HepG2 (cell line): ENCODE results near the gene RPRD2. TPM values are rescaled to one million over a fixed set of nuclear protein-coding genes. Genes with fewer than 3 reads are reported as not detected.

Experiments used
- ARID2 ChIP-seq: sonication (generic); formaldehyde crosslinking; IDR thresholded peaks from 2 replicates; pipeline ENCODE4 v1.8.1; 2022; ENCODE audit warnings: mild to moderate bottlenecking, missing genetic modification reagents, borderline replicate concordance
- BCL3 ChIP-seq: sonication (generic); formaldehyde crosslinking; IDR thresholded peaks from 2 replicates; pipeline ENCODE4 v1.5.1; 2020; ENCODE audit warnings: mild to moderate bottlenecking, missing genetic modification reagents, moderate library complexity
- HDAC2 ChIP-seq: sonication (generic); formaldehyde crosslinking; IDR thresholded peaks from 2 replicates; pipeline ENCODE4 v1.4.0; 2020; ENCODE audit warnings: missing genetic modification reagents
- HNRNPL ChIP-seq: fragments of 200-400 bp; formaldehyde crosslinking; IDR thresholded peaks from 2 replicates; pipeline ENCODE4 v1.6.1; 2017; ENCODE audit warnings: mild to moderate bottlenecking, low read depth, low read length
- IRF1 ChIP-seq: sonication (generic); formaldehyde crosslinking; IDR thresholded peaks from 2 replicates; pipeline ENCODE4 v1.4.0; 2020; ENCODE audit warnings: low read depth, mild to moderate bottlenecking, missing genetic modification reagents
- MATR3 ChIP-seq: sonication (generic); formaldehyde crosslinking; IDR thresholded peaks from 2 replicates; pipeline ENCODE4 v1.4.0; 2020; ENCODE audit warnings: missing genetic modification reagents
- MXD1 ChIP-seq: sonication (generic); formaldehyde crosslinking; IDR thresholded peaks from 2 replicates; pipeline ENCODE4 v1.4.0; 2020; ENCODE audit warnings: mild to moderate bottlenecking, missing genetic modification reagents
- NCOR1 ChIP-seq: fragments of 200-600 bp; sonication (generic); IDR thresholded peaks from 2 replicates; pipeline ENCODE4 v1.7.0; 2017; ENCODE audit warnings: antibody characterized with exemption, low read length, borderline replicate concordance
- NFIC ChIP-seq: IDR thresholded peaks from 2 replicates; pipeline ENCODE4 v1.6.1; 2012; ENCODE audit warnings: mild to moderate bottlenecking, low read length, inconsistent platforms
- NR2F6 ChIP-seq, 2 experiments: IDR thresholded peaks; 2 replicates each; pipeline ENCODE4 v1.6.1; 2016; ENCODE audit warnings: antibody characterized with exemption in 1 of 2, mild to moderate bottlenecking in 1 of 2
- RAD51 ChIP-seq: fragments of 450-650 bp; IDR thresholded peaks from 2 replicates; pipeline ENCODE4 v1.6.1; 2016; ENCODE audit warnings: borderline replicate concordance
- RBAK ChIP-seq: sonication (generic); formaldehyde crosslinking; IDR thresholded peaks from 2 replicates; pipeline ENCODE4 v1.5.1; 2020; ENCODE audit warnings: mild to moderate bottlenecking, missing genetic modification reagents
- RBM39 ChIP-seq: fragments of 200-400 bp; formaldehyde crosslinking; IDR thresholded peaks from one replicate; pipeline ENCODE4 v1.6.1; 2018; ENCODE audit warnings: antibody characterized with exemption, mild to moderate bottlenecking, low read depth, low read length; ENCODE audit not compliant: poor library complexity, severe bottlenecking
- RERE ChIP-seq: IDR thresholded peaks from 2 replicates; pipeline ENCODE4 v1.6.1; 2016; ENCODE audit warnings: low read depth, missing genetic modification reagents, missing compliant biosample characterization
- SP4 ChIP-seq: sonication (generic); formaldehyde crosslinking; IDR thresholded peaks from 2 replicates; pipeline ENCODE4 v1.8.1; 2023; ENCODE audit warnings: mild to moderate bottlenecking, missing genetic modification reagents
- TCF7 ChIP-seq: sonication (generic); IDR thresholded peaks from 2 replicates; pipeline ENCODE4 v1.6.1; 2016; ENCODE audit warnings: antibody characterized with exemption, low read depth
- ZBTB7B ChIP-seq: sonication (generic); formaldehyde crosslinking; IDR thresholded peaks from 2 replicates; pipeline ENCODE4 v1.4.0; 2020; ENCODE audit warnings: missing genetic modification reagents
- ZKSCAN8 ChIP-seq: IDR thresholded peaks from 2 replicates; pipeline ENCODE4 v1.6.1; 2016; ENCODE audit warnings: borderline replicate concordance, missing genetic modification reagents, missing compliant biosample characterization
- ZMYM3 ChIP-seq: sonication (generic); formaldehyde crosslinking; IDR thresholded peaks from 2 replicates; pipeline ENCODE4 v1.5.1; 2020; ENCODE audit warnings: mild to moderate bottlenecking, missing genetic modification reagents
- ZNF264 ChIP-seq: sonication (generic); formaldehyde crosslinking; IDR thresholded peaks from 2 replicates; pipeline ENCODE4 v1.4.0; 2020; ENCODE audit warnings: missing genetic modification reagents
- ZNF343 ChIP-seq: sonication (generic); formaldehyde crosslinking; IDR thresholded peaks from 2 replicates; pipeline ENCODE4 v1.4.0; 2020; ENCODE audit warnings: mild to moderate bottlenecking, missing genetic modification reagents
- ZNF468 ChIP-seq: sonication (generic); formaldehyde crosslinking; IDR thresholded peaks from 2 replicates; pipeline ENCODE4 v1.8.0; 2022; ENCODE audit warnings: mild to moderate bottlenecking, moderate library complexity, missing genetic modification reagents
- ZNF547 ChIP-seq: sonication (generic); formaldehyde crosslinking; IDR thresholded peaks from 2 replicates; pipeline ENCODE4 v1.5.1; 2020; ENCODE audit warnings: mild to moderate bottlenecking, missing genetic modification reagents
- polyA plus RNA-seq, 8 experiments: library from polyadenylated mRNA; depleted of rRNA in 3 of 8; stranded (reverse) in 7 of 8; unstranded in 1 of 8; fragments of >200 nt; fragmentation: Illumina TruSeq in 4 of 8; extraction: Trizol in 4 of 8; gene quantifications; 2 replicates each; pipeline versions ENCODE4 v1.2.1 to v1.2.3, GENCODE V29; 2011 to 2016; ENCODE audit warnings: low read depth in 4 of 8, missing spikeins in 1 of 8, mixed read lengths in 1 of 8; ENCODE audit not compliant: insufficient read depth in 1 of 8
- total RNA-seq, 5 experiments: library from RNA; depleted of rRNA; stranded (reverse); fragments of >200 nt; fragmentation: Illumina TruSeq; extraction: Trizol; gene quantifications; 2 replicates each; pipeline ENCODE4 v1.2.3, GENCODE V29; 2016; ENCODE audit warnings: low read depth in 1 of 5

RPRD2 gene
- total and polyA plus RNA-seq, 2 of the 13 experiments (the other 11 are each of a cell fraction or from before 2014, with no cell fraction given), result 8.0 to 8.9 TPM

- TF ChIP-seq RERE (CRISPR knock-in tag) (no peak), NR2F6 (IDR thresholded peaks at IDR 0.05) (no peak), NR2F6 (CRISPR knock-in tag; IDR thresholded peaks at IDR 0.05) (no peak), ZNF343 (CRISPR knock-in tag) (0 out of 2 replicates have a peak, but pooled peaks have one; percentile 64), IRF1 (no peak; the same call in 1 of the 2 replicates), MXD1 (peak; percentile 84), ZBTB7B (CRISPR knock-in tag) (peak; percentile 63), TCF7 (peak; percentile 85; the same call in 1 of the 2 replicates), RAD51 (no peak), SP4 (CRISPR knock-in tag) (peak; percentile 67; the same call in 1 of the 2 replicates), BCL3 (CRISPR knock-in tag) (0 out of 2 replicates have a peak, but pooled peaks have one; percentile 23), RBAK (CRISPR knock-in tag) (no peak), HNRNPL (no peak), ZMYM3 (CRISPR knock-in tag) (peak; percentile 72; the same call in 1 of the 2 replicates), ZNF468 (CRISPR knock-in tag) (no peak), ZNF547 (CRISPR knock-in tag) (peak; percentile 68; the same call in 1 of the 2 replicates), ZNF264 (CRISPR knock-in tag) (no peak), NCOR1 (peak; percentile 49; the same call in 1 of the 2 replicates), ZKSCAN8 (CRISPR knock-in tag) (no peak), MATR3 (CRISPR knock-in tag) (no peak), NFIC (no peak), RBM39 (peak; percentile 78), ARID2 (CRISPR knock-in tag) (no peak), HDAC2 (0 out of 2 replicates have a peak, but pooled peaks have one; percentile 26)
Observed at GRCh38 chr1:150515328-150516049, 151.5 kb downstream of the RPRD2 start, which contains the start of gene FALEC (continued).
